Testis (tissue), 3 donors: ENCODE results near the gene USP14. TPM values are rescaled to one million over a fixed set of nuclear protein-coding genes. Genes with fewer than 3 reads are reported as not detected.

Experiments
- DNase-seq: peaks from one replicate; pipeline ENCODE4 v3.0.0-alpha.2; 2019
- H3K27ac ChIP-seq, 2 donors: fragments of 200-600 bp; sonication (generic); one replicate each; pipeline ENCODE4 v1.5.1; 2019
- H3K27me3 ChIP-seq: fragments of 200-600 bp; sonication (generic); one replicate; pipeline ENCODE4 v1.5.1; 2019
- H3K36me3 ChIP-seq: fragments of 200-600 bp; sonication (generic); one replicate; pipeline ENCODE4 v1.5.1; 2017; ENCODE audit warnings: low read depth; ENCODE audit errors: missing control alignments
- H3K4me1 ChIP-seq: fragments of 200-600 bp; sonication (generic); one replicate; pipeline ENCODE4 v1.5.1; 2019
- H3K4me3 ChIP-seq, 2 donors: fragments of 200-600 bp; sonication (generic); one replicate each; pipeline ENCODE4 v1.5.1; 2017 to 2019
- H3K9me3 ChIP-seq: fragments of 200-600 bp; sonication (generic); one replicate; pipeline ENCODE4 v1.5.1; 2017
- CTCF ChIP-seq, 3 experiments: fragments of 450-650 bp in 2 of 3; fragments of 200-600 bp in 1 of 3; sonication (generic) in 1 of 3; IDR thresholded peaks; one replicate each; pipeline ENCODE4 v1.5.1; 2016 to 2019; ENCODE audit warnings: antibody characterized with exemption in 3 of 3, mild to moderate bottlenecking in 2 of 3, moderate library complexity in 1 of 3
- POLR2A ChIP-seq: fragments of 450-650 bp; IDR thresholded peaks from one replicate; pipeline ENCODE4 v1.6.1; 2017; ENCODE audit warnings: antibody characterized with exemption, mild to moderate bottlenecking, moderate library complexity
- WGBS, 2 donors: methylation state at CpG; one replicate each; pipeline ENCODE4 v1.1.5; 2018; 5-methylcytosine and 5-hydroxymethylcytosine counted together
- intact Hi-C: fragments of 100-400 bp; cut with DNase I; formaldehyde crosslinking; loops from one replicate; pipeline ENCODE4 v1.15.1; 2023; ENCODE audit warnings: low total_unique reads
- polyA plus RNA-seq: library from polyadenylated mRNA; stranded (reverse); fragments of 350-450 nt; fragmentation: Illumina TruSeq; extraction: RNeasy Lipid Tissue Mini Kit (QIAGEN cat#74804); gene quantifications from one replicate; pipeline ENCODE4 v1.2.3, GENCODE V29; 2014; ENCODE audit warnings: low read depth, low replicate concordance; ENCODE audit not compliant: insufficient read depth
- total RNA-seq, 2 donors: library from RNA; depleted of rRNA; stranded (reverse); fragments of >200 nt; gene quantifications; one replicate each; pipeline ENCODE4 v1.2.3, GENCODE V29; 2016

Gene USP14
- total and polyA plus RNA-seq, 3 donors from 2014 or later = 33.4 to 42.8 (median 42.3) TPM

- intact Hi-C loops = no loop called here
- Histone ChIP-seq H3K4me3 (no peak overlapping the region), H3K36me3 (no peaks in the 10 kb centered on the region), H3K4me1 (no peaks in the 10 kb centered on the region), H3K9me3 (no peaks in the 10 kb centered on the region), H3K27me3 (no peaks in the 10 kb centered on the region), H3K27ac (no peak overlapping the region)
- TF ChIP-seq CTCF (IDR thresholded peaks at IDR 0.05) = no peak
- no peak for TF ChIP-seq POLR2A
- DNase-seq = no peak
Measured at GRCh38 chr18:211582-211981, 53.2 kb downstream of the USP14 start.

- DNase-seq = no peak
- no peak overlapping the region for H3K4me3 ChIP-seq
- no peaks in the 10 kb centered on the region for H3K27me3 ChIP-seq
- H3K9me3 ChIP-seq = no peaks in the 10 kb centered on the region
- 53 to 76% methylated on average over 1 of the region's 1 CpG for WGBS, 2 donors
- intact Hi-C loops = no loop called here
- no peaks in the 10 kb centered on the region for H3K4me1 ChIP-seq
- no peak overlapping the region for H3K27ac ChIP-seq
- TF ChIP-seq CTCF (IDR thresholded peaks at IDR 0.05) = no peak
- no peak for TF ChIP-seq POLR2A
- no peaks in the 10 kb centered on the region for H3K36me3 ChIP-seq
Measured at GRCh38 chr18:212780-213179, 54.4 kb downstream of the USP14 start.

GRCh38 chr18:213505-213904, 55.1 kb downstream of the USP14 start:
- WGBS, 2 donors = 84 to 93% methylated on average over 4 of the region's 4 CpGs
- no peaks in the 10 kb centered on the region for H3K36me3 ChIP-seq
- intact Hi-C loops = no loop called here

GRCh38 chr18:213966-214365, 55.6 kb downstream of the USP14 start:
- no peak for DNase-seq
- Histone ChIP-seq H3K4me1 (no peaks in the 10 kb centered on the region), H3K9me3 (no peaks in the 10 kb centered on the region), H3K36me3 (no peaks in the 10 kb centered on the region), H3K27ac (no peak overlapping the region), H3K27me3 (no peaks in the 10 kb centered on the region), H3K4me3 (no peak overlapping the region)
- no peak for TF ChIP-seq POLR2A
- TF ChIP-seq CTCF (IDR thresholded peaks at IDR 0.05) = no peak
- 69 to 76% methylated on average over 3 of the region's 3 CpGs for WGBS, 2 donors
- intact Hi-C loops = no loop called here

More at GRCh38 chr18:213505-213904, 55.1 kb downstream of the USP14 start:
- no peak overlapping the region for H3K4me3 ChIP-seq
- H3K9me3 ChIP-seq = no peaks in the 10 kb centered on the region
- H3K27me3 ChIP-seq = no peaks in the 10 kb centered on the region
- DNase-seq = no peak
- H3K4me1 ChIP-seq = no peaks in the 10 kb centered on the region
- TF ChIP-seq CTCF (IDR thresholded peaks at IDR 0.05) = no peak
- TF ChIP-seq POLR2A = no peak
- no peak overlapping the region for H3K27ac ChIP-seq

GRCh38 chr18:215448-216010, 57.2 kb downstream of the USP14 start:
- 88% methylated on average over 5 of the region's 5 CpGs for WGBS, 2 donors
- Histone ChIP-seq H3K9me3 (no peaks in the 10 kb centered on the region), H3K36me3 (no peaks in the 10 kb centered on the region), H3K27me3 (no peaks in the 10 kb centered on the region), H3K4me3 (no peak overlapping the region), H3K27ac (no peak overlapping the region), H3K4me1 (no peaks in the 10 kb centered on the region)
- TF ChIP-seq POLR2A = no peak
- TF ChIP-seq CTCF (IDR thresholded peaks at IDR 0.05) = no peak
- intact Hi-C loops = no loop called here
- no peak for DNase-seq
